ENCODE data around the gene FBLN1.
"Not testable (repeated sequence)": the region's sequence is repeated elsewhere in the genome, so short reads cannot be mapped to it uniquely, and the experiment has no call there.

Gene FBLN1

DNA sequence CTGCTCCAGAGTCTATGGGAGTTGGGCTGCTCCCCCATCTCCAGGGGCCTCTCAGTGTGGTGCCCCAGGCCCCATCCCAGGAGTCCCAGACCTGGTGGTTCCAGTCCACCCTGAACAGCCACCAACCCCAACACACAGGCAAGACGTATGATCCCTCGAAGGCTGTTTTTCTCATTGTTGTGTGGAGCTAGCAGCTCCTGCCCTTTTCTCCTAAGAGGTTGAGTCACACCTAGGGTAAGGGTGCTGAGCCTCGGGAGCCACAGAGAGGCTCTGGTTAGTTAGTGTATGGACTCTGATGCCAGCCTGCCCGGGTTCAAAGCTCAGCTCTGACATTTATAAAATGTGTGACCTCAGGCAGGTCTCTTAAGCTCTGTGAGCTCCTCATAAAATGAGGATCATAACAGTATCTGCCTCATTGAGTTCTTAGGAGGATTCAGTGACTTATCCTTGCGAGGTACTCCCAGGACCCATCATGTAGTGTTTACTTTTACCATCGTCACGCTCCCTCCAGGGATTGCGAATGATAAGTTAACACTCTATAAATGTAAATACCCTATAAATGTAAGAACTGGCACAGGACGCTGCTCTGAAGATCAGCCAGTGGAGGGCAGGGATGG is 47.2 kb downstream of the FBLN1 start:
- no peak for DNase-seq

DNA sequence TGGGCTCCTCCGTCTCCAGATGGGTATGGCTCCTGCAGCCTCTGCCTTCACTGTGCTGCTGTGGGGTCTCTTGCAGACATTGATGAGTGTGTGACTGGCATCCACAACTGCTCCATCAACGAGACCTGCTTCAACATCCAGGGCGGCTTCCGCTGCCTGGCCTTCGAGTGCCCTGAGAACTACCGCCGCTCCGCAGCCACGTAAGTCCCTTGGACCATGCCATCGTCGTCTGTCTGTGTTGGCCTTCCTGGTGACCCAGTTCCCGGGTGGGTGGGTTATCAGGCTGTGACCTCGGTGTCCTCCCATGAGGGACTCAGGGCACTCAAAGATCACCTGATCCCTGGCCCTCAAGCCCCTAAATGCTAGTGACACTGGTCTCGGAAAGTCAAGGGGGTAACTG is 47.7 kb downstream of the FBLN1 start:
- no peak for DNase-seq

DNA sequence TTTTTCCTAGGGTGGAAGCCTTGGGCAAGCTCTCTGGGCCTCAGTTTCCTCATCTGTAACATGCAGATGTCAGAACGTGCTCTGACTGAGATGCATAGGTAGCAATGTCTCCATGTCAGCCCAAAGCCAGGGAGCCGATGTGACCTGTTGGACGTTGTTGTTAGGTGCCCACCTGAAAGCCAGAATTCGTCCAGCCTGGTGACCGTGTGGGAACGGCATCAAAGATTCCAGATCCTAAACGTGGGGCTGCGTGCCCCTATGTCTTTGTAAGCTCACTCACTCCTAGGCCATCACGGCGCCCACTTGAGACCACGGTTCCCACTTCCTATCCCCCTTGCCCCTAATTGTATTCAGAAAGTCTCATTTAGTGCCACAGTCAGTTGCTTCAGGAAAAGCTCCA is 48.2 kb downstream of the FBLN1 start:
- no peak for DNase-seq

DNA sequence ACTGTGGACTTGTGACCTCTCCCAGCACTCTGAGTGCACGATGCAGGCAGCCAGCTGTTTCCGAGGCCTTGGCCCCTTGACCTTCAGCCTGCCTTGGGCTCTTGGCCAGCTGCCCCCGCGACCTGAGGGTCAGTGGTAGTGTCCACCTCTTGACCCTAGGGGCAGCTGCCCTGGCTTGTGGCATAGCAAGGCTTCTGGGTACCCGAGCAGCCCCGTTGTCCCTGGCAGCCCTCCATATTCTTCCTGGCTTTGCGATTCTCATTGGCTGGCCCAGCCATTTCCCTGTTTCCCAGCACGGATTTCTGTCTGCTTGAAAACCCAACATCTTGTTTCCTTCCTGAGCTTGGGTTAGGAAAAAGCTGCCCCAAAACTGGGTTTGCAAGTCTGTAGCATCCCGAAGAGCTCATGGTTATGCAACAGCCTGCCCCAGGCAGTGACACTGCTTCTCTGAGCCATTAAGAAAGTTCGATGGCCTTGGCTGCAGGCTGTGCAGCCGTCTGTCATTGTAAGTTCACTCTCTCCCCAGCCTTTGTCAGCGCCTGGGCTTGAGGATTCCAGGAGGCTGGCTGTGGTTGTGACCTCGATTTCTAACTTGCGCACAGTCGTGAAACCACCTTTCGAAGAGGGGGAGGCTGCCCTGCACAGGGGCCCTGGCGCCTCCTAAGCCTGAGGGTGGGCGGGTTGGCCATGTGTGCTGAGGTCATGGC is 48.8 kb downstream of the FBLN1 start:
- DNase-seq = no peak

DNA sequence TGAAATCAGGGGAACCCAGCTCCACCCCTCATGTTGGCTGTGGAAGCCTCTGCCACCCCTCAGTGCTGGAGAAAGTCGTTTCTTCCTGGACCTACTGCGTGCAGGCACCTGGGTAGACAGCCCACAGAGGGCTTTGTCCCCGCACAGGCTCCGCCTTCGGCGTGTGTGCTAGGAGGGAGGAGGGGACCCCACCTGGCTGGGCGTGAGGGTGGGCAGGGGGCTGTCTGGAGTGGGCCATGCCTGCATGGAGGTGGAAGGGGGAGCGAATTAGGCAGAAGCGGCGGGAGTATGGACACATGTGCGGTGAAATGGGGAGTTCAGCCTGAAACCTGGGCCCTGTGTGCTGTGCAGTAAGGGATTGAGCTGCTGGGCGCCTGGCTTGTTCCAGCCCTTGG is 49.3 kb downstream of the FBLN1 start:
- no peak for DNase-seq

DNA sequence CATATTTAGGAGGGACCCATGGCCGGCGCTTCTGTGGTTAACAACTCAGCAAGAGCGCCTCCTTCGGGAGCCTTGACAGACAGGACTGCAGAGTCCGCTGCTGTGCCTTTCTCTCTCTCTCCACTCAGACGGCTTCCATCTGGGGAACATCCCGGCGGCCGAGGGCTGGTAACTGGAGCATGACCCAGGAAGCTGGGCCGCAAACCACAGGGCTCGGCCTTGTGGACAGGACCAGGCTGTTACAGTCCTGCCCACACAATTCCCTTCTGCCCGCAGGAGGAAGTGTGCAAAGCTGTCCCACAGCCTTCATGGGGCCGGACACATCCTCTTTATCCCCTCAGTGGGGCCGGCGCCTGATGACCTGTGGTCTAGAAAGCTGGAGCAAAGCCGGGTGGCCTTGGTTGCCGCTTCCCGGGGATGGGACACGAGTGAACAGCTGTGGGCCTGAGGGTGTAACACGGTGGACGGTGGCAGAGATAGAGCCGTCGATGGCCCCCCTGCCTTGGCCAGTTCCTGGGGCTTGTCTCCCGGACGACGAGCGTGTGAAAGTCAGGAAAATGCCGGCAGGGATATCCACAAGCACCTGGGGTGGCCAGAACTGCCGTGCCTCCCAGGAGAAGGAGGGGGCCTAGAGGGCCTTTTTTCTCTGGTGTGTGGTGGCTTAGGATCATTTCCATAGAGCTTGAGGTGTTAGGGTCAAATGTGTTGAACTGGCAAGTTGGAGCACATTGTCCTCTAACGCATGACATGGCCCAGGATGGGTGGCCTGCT is 50.1 kb downstream of the FBLN1 start:
- DNase-seq = no peak

DNA sequence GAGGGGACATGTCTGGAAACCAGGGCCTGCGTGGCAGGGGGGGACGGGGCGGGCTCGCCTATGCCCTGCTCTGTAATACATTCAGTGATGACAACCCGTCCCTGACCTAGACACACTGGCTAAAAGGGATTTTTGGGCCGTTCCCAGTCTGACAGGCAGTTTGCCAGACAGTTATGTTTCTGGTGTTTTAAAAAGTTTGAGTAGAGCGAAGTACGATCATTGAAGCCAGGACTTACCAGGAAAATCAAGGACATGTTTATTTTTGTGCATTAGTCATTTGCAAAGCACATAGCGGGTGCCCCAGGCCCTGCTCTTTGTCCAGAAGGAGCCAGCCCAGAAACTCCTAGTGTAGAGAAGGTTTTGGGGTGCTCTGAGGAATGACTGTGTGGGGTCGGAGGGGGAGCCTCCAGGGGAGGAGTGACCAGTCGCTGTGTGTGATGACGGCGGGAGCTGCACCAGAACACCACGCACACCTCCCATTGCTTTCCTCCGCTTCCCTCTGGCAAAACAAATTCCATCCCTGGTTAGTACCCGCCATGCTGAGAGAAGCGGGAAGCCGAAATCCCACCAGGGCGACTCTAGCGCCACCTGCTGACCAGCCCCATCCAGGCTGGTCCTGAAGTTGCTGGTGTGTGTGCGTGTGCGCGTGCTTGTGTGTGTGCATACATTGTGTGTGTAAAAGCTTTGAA is 50.8 kb downstream of the FBLN1 start:
- peak; percentile 61 for DNase-seq

DNA sequence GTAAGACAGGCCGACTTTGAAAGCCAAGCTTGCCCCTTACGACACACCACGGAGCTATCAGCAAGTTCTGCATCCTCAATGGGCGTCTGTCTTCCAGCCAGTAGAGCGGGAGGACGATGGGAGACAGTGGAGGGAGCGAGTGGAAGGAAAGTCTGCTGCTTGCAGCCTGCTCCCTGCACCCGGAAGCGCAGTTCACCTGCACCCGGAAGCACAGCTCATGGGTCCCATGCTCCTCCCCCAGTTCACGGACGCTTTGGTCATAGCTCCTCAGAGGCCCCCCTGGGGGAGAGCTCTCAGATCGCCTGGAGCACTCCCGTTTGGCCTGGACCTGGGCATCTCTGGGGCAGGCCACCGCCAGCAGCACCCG is 51.3 kb downstream of the FBLN1 start:
- no peak for DNase-seq

DNA sequence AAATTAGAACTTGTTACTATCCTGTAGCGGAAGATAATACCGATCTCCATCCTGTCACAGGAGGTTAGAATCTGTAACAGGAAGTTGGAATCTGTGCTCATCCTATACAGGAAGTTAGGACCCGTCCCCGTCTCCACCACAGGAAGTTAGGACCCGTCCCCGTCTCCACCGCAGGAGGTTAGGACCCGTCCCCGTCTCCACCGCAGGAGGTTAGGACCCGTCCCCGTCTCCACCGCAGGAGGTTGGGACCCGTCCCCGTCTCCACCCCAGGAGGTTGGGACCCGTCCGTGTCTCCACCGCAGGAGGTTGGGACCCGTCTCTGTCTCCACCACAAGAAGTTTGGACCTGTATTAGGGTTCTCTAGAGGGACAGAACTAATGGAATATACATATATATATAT is 52.2 kb downstream of the FBLN1 start:
- no peak for DNase-seq

DNA sequence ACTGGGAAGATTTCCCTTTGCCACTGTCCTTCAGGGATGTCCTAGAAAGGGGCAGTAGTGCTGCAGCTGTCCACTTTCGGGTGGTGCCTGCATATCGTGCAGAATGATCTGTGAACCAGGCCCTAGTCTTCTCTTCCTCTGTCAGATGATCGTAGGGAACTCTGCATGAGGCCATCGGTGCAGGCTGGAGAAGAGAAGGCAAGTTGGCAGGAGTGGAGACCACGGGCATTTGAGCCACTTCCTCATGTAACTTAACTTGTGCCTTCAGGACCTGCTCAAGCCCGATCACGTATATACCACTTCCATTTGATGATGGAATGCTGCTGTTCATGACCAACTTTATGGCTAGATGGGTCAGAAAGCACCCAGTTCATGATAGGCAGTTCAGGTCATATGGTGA is 55.2 kb downstream of the FBLN1 start:
- not testable (repeated sequence) for DNase-seq

DNA sequence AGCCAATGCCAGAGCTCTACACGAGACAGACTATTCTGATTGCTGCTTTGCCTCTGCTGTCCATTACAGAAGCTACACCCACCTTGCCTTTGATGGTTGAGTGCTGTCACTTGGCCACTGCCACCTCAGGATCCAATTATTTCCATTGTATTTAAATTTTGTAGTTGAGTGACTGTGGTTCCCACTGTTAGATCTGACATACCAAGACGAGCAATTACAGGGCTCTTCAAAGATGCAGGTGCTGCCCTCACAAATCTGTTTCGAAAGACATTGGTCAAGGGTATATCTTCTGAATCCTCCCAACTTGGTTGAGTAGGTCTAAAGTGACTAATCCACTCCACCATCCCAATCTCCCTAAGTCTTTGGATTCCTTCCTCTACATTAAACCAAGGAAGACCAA is 57.4 kb downstream of the FBLN1 start:
- DNase-seq = not testable (repeated sequence)

DNA sequence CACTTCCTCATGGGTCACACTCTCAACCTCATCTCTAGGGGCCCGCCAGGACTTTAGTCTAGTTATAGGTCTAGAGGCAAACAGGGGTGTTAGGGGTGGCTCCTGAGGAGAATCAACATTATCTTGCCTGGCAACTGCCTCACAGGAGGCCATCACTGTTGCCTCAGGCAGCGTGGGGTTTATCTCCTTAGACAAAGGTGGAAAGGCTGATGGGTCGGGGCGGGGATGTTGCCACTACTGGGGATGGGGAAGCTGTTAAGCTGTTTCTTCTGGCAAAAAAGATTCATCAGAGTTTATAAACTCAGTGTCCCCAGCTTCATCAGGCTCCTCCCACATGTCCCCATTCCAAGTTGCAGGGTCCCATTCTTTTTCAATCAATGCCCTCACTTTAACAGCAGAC is 58.1 kb downstream of the FBLN1 start:
- not testable (repeated sequence) for DNase-seq

DNA sequence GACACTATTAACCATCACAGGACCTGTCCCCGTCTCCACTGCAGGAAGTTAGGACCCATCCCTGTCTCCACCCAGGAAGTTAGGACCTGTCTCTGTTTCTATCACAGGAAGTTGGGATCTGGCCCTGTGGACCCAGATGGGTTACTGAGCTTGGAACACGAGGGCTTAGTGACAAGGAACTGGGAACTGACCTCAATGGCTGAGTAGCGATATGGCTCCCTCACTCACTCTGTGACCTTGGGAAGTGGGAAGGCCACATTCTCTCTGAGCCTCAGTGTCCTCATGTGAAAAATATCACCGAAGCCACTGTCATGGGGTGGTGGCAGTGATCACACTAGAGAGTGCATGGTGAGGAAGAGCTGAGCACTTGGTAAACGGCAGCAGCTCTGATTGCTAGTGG is 59.4 kb downstream of the FBLN1 start:
- DNase-seq = no peak

DNA sequence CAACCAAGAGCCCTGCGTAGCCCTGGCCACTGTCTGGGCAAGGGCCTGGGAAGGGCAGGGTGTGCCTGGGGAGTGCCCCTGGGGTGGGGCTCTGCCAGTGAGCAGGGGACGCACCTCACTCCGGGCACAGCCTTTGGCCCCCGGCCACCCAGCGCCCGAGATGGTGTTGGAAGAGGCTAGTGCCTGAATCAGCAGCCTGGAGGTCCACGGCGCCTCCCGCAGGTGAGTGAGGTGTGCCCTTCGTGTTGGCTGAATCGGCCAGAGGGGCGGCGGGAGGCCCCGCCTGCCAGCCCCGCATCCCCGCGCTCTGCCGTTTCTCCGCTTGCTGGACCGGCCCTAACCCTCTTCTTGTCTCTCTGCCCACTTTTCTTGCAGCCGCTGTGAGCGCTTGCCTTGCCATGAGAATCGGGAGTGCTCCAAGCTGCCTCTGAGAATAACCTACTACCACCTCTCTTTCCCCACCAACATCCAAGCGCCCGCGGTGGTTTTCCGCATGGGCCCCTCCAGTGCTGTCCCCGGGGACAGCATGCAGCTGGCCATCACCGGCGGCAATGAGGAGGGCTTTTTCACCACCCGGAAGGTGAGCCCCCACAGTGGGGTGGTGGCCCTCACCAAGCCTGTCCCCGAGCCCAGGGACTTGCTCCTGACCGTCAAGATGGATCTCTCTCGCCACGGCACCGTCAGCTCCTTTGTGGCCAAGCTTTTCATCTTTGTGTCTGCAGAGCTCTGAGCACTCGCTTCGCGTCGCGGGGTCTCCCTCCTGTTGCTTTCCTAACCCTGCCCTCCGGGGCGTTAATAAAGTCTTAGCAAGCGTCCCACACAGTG is 60.1 kb downstream of the FBLN1 start:
- DNase-seq = no peak

DNA sequence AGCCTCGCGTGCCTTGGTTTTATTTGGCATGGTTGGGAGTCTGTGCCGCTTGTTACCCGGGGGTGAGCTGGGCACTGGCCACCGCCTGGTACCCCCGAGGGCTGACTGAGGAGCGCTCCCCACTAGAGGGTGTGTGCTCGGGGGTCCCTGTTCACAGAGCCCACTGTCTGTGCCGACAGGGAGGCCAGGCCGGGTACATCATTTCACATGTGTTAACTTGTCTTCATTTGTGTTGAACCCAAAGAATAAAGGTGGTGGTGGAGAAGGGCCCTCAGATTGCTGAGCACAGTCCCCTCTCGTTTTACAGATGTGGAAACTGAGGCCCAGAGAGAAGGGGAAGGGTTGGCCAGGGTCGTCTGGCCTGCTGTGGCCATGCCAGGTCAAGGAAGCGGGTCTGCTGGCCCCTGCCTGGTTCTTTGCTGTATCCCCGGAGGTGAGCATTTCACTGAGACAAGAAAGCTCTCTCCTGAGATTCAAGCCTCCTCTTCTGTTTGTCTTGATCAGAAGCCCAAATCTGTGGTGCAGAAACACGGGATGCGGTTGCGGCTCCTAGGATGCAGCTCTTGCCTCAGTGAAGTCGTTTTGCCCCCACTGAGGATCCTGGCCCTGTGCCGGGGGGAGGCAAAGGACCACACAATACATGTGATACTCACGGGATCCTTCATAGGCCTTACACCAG is 60.8 kb downstream of the FBLN1 start:
- DNase-seq = no peak

DNA sequence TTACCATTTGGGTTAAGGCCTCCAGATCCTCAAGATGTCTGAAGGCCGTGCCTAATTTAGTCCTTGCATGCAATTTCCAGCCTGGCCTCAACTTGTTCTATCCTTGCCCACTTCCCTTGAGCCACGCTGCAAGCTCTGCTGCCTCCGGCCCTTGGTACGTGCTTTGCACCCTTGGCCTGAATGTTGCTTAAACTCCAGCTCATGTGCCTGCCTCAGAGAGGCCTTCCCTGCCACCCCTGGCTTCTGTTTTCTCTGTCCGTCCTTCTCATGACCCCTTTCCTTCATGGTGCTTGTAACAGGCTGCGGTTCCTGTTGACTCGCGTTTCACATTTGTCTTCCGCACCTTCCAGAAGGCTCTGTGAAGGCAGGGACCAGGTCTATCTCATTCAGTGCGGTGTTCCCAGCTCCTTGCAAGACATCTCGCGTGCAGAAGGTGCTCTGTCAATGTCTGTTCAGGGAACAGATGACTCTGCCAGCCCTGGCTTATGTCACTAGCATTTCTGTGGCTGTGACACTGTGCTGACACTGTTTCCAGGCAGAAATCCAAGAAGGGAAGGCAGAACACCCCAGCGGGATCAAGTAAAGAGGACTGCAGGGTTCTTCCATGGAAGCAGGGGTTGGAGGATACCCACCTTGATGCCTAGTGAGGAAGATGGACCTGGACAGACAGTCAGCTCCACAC is 61.8 kb downstream of the FBLN1 start:
- DNase-seq = no peak

DNA sequence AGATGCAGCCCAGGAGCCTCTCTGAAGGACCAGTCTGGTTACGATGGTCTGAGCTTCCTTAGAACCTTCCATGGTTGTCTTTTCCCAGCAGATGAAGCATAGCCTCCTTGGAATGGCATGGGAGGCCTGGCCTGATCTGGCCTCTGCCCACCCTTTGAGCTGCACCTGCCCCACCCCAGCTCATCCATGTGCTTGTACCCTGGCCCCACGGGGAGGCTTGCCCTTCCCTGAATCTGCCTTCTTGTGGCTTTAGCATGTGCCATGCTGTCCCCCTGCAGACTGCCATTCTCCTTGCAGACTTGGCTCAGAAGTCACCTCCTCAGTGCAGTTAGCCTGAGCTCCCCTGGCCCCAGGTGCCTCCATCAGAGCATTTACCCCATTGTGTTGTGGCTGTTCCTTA is 62.5 kb downstream of the FBLN1 start:
- DNase-seq = no peak

DNA sequence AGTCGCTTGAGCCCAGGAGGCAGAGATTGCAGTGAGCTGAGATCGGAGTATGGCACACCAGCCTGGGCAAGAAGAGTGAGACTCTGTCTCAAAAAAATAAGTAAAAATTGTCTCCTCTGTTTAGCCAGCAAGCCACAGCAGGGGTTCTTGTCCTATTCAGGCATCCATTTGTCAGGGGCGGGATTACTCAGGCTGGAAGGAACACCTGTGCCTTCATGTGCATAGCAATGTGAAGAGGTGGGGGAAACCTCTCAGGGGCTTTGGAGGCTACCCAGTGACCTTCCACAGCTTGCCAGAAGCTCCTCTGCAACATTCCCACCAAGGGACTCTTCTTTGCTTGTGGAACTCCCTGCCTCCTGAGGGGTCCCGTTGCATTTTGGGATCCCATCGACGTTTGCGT is 63.3 kb downstream of the FBLN1 start:
- DNase-seq = no peak

DNA sequence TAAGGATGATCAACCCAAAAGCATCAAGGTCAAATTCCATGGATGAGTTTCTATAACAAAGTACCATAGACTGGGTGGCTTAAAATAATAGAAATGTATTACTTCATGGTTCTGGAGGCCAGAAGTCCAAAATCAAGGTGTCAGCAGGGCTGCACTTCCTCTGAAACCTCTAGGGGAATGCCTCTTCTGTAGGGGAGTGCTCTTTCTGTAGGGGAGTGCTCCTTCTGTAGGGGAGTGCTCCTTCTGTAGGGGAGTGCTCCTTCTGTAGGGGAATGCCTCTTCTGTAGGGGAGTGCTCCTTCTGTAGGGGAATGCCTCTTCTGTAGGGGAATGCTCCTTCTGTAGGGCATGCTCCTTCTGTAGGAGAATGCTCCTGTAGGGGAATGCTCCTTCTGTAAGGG is 65.5 kb downstream of the FBLN1 start:
- no peak for DNase-seq

DNA sequence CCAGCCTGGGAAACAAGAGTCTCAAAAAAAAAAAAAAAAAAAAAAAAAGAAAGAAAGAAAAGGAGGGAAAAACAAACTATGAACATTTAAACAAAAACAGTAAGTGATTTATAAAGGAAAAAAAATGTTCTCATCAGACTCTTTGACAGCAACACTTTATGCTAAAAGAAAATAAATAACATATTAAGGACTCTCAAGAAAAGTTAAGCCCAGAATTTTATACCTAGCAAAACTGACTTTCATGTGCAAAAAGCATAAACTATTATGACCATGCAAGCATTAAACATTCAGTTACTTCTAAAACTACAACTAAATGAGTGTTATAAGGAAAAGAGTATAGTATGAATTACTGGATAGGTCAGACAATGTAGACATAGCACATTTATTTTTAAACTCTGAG is 68.4 kb downstream of the FBLN1 start:
- no peak for DNase-seq

DNA sequence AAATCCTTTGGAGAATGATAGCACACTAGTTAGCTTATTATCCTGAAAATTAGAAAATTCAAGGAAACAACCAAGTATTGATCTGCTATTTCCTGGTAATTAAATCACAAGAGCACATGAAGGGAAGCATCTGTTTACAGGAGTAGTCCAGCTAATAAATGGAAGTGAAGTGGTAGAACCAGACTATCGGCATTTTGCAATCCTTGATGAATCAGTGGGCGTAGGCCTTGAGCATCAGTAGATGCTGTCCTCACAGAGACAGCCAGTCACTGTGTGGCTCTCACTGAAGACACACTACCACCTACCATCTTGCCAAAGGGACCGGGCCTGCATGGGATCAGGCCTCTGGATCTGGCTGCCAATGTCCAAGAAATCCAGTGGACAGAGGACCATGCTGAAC is 69.8 kb downstream of the FBLN1 start:
- DNase-seq = no peak

All from activated CD4-positive, alpha-beta T cell treated with anti-CD3 and anti-CD28 coated beads, Interleukin-2, Interleukin-6, amounts not matched to agents 100 ng/mL and 50 ng/mL, durations not matched to agents 16 hours and 8 hours (primary cell).